Fibroblast of pulmonary artery (primary cell): ENCODE results near the gene ALPK3.

Source experiments
- DNase-seq: peaks from one replicate; pipeline ENCODE4 v3.0.0-alpha.2; 2010; ENCODE audit warnings: low read depth
- H3K4me3 ChIP-seq: replicated peaks from 2 replicates; pipeline ENCODE4 v1.5.1; 2011; ENCODE audit warnings: low read depth, mild to moderate bottlenecking, control low read depth, low read length, moderate library complexity
- TF ChIP-seq, protein P1 (sequence below): IDR thresholded peaks from 2 replicates; pipeline ENCODE4 v1.5.1; 2011; ENCODE audit warnings: mild to moderate bottlenecking, control low read depth, low read length, inconsistent platforms; ENCODE audit errors: missing control alignments

Gene ALPK3

DNA sequence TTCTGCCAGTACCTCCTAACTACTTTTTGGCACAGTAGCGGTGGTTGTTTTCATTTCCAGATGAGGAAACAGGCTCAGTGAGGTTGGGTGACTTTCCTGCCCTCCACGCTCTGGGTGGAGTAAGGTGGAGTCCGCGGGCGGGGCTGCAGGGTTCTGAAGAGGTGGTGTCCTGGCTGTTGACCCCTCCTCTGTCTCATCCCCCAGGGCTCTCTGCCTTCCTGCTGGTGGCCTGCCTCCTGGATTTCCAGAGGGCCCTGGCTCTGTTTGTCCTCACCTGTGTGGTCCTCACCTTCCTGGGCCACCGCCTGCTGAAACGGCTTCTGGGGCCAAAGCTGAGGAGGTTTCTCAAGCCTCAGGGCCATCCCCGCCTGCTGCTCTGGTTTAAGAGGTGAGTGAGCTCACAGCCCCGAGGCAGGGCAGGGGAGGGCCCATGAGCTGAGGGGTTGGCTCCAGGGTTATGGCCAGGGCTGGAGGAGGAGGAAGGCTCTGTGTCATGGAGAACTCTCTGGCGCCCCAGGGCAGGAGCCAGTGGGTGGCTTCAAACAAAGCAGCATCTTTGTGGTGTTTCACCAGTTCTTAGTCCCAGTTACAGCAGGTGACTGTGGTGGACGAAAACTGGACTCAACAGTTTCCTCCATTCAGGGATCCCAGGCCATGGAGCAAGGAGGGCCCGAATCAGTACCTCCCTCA, 77.7 kb downstream of the ALPK3 start:
- TF ChIP-seq, protein P1, sequence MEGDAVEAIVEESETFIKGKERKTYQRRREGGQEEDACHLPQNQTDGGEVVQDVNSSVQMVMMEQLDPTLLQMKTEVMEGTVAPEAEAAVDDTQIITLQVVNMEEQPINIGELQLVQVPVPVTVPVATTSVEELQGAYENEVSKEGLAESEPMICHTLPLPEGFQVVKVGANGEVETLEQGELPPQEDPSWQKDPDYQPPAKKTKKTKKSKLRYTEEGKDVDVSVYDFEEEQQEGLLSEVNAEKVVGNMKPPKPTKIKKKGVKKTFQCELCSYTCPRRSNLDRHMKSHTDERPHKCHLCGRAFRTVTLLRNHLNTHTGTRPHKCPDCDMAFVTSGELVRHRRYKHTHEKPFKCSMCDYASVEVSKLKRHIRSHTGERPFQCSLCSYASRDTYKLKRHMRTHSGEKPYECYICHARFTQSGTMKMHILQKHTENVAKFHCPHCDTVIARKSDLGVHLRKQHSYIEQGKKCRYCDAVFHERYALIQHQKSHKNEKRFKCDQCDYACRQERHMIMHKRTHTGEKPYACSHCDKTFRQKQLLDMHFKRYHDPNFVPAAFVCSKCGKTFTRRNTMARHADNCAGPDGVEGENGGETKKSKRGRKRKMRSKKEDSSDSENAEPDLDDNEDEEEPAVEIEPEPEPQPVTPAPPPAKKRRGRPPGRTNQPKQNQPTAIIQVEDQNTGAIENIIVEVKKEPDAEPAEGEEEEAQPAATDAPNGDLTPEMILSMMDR = no peak
- DNase-seq = no peak
- no peak overlapping the region for H3K4me3 ChIP-seq

DNA sequence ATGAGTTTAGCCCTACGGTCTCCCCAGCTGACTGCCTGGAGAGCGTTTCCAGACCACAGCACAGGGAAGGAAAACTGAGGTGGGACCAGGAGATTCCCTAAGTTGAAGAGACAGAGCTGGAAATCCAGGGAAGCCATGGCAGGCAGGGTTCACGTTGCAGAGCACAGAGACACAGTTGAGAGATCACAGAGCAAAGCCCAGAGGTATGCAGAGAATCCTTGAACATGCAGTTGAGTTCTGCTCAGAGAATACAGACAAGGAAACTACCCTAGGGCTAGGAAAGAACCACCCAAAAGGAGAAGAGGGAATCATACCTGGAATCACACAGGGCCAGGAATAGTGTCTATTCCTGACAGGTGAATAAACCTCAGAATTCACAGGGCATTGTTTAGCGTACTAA, 81.6 kb downstream of the ALPK3 start:
- no peak for DNase-seq
- H3K4me3 ChIP-seq = no peak overlapping the region
- TF ChIP-seq, protein P1 = no peak

DNA sequence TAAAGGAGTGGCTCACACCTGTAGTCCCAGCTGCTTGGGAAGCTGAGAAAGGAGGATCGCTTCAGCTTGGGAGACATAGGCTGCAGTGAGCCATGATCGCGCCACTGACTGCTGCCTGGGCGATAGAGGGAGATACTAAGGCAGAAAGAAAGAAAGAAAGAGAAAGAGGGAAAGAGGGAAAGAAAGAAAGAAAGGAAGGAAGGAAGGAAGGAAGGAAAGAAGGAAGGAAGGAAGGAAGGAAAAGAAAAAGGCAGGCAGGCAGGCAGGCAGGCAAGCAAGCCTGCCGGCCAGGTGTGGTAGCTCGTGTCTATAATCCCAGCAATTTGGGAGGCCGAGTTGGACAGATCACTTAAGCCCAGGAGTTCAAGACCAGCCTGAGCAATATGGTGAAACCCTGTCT, 82.6 kb downstream of the ALPK3 start:
- no peak overlapping the region for H3K4me3 ChIP-seq
- DNase-seq = no peak
- TF ChIP-seq, protein P1 = no peak

DNA sequence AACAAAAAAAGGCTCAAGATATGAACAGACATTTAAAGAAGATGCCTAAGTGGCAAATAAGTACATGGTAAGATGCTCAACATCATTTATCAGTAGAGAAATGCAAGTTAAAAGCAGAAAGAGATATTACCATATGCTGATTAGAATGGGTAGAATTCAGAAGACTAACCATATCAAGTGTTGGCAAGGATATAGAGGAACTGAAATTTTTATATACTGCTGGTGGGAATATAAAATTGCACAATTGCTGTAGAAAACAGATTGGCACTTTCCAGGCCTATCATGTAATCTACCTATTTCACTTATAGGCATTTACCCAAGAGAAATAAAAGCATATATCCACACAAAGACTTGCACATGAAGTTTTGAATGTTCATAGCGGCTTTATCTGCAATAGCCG, 84.4 kb downstream of the ALPK3 start:
- no peak for DNase-seq
- no peak overlapping the region for H3K4me3 ChIP-seq
- TF ChIP-seq, protein P1 = no peak

DNA sequence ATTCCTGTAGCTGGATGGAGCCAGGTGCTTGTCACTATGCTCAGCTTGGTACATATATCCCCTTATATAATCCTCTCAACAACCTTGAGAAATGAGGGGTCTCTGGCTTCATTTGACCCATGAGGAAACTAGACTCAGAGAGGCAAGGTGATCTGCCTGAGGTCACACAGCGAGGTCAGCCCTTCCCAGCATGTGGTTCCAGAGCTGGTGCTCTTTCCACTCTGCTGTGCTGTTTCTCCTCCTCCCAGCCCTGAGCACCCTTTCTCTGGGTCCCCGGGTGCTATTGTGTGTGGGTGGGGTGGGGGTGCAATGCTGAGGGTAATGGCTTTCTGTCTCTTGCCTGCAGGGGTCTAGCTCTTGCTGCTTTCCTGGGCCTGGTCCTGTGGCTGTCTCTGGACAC, 86.6 kb downstream of the ALPK3 start:
- DNase-seq = no peak
- no peak overlapping the region for H3K4me3 ChIP-seq
- TF ChIP-seq, protein P1 = no peak

DNA sequence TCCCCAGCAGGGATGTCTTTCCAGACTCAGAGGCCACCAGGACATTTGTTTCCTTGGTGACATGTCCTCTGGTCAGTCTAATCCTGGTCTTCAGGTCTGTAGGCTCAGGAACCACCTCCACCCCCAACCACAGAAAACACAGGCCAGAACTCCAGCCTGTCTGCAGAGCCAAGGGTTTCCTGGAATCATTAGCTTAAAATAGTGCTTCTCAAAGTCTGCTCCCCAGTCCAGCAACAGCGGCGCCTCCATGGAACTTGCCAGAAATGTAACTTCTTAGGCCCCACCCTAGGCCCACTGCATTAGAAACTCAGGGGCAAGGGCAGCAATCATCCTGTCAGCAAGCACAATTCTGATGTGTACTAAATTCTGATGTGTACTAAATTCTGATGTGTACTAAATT, 87.3 kb downstream of the ALPK3 start:
- TF ChIP-seq, protein P1 = no peak
- DNase-seq = peak; percentile 7

More for the DNA sequence above, 87.3 kb downstream of the ALPK3 start:
- H3K4me3 ChIP-seq = no peak overlapping the region
